ENCODE results near the gene MYO1D.
A peak's percentile ranks its signal among the peaks of the same experiment; 100 is the strongest.

The MYO1D gene

DNA sequence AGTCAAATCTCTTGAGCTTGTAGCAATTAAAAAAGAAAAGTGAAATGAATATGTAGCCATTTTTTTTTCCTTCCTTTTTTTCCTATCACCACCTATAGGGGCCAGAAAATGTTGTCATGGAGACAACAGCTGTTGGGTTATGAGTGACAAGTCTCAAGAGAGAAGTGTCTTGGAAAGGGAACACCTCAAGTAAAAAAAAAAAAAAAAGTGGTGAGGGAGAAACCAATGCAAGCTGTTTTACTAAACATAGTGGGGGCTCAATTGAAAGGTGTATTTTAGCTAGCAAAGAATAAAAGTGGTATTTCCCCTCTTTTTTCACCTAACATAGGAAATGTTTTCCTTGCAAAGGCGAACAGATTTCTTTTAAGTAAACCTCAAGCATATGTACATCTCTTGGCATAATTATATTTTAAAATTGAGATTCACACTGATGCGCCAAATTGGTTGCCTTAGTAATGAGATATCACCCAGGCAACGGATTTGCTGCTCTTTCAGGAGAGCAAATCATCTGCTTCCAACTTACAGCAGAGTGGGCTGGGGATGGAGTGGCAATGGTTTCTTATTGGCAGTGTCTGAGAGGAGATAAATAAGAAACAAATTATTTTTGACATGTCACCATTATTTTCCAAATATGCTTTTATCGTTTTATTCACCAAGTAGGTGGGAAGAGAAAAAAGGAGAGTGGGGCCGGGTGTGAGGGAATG is 183.6 kb downstream of the MYO1D start:
- no peak for DNase-seq (ENCODE audit: low spot score in 2 of 2)
- Mint-ChIP-seq H3K27me3 (no peaks in the 10 kb centered on the region), H3K36me3 (peaks cover 6% of the 10 kb centered on the region), H3K4me1 (peaks cover 5% of the 10 kb centered on the region), H3K9me3 (peaks cover 3% of the 10 kb centered on the region), H3K27ac (no peak overlapping the region), H3K4me3 (no peak overlapping the region)
- ATAC-seq (ENCODE audit: low read depth) = no peak

DNA sequence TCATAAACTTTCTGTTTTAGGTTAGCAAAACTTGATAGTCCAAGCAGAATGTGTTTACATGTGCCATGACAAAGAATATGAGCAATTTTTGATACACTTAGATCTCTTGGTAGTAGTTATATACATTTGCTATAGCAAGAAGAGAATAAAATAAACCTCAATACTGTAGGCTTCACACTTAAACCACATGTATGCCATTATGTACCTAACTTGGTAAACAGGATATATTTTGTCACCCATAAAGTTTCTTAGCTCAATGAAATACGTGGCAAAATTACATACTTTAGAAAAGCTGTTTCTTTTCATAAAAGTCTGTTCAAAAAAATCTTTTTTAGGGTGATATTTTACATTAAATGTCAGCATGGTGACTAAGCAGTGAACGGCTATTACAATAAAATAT is 184.7 kb downstream of the MYO1D start:
- Mint-ChIP-seq H3K9me3 (peaks cover 3% of the 10 kb centered on the region), H3K4me1 (peaks cover 7% of the 10 kb centered on the region), H3K36me3 (peaks cover 6% of the 10 kb centered on the region), H3K4me3 (no peak overlapping the region), H3K27ac (no peak overlapping the region), H3K27me3 (no peaks in the 10 kb centered on the region)
- ATAC-seq (ENCODE audit: low read depth) (no peak), DNase-seq (ENCODE audit: low spot score in 2 of 2) (no peak)

DNA sequence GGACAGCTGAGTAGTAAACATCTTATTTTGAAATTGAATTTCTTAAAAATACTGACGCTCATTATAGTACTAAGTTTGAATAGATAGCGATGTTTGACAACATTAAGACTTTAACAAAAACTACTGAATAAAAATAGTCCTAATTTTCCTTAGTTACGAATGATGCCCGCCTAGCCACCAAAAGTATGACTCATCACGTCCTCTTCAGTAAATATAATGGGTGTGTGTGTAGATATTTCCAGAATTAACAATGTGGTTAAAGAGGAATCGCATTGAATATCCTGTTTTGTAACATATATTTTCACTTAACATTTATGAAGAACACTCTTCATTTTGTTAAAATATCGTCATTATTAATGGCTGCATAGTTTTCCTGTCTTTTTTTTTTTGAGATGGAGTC is 187.6 kb downstream of the MYO1D start:
- H3K4me1 Mint-ChIP-seq = peaks cover 7% of the 10 kb centered on the region
- H3K9me3 Mint-ChIP-seq = no peaks in the 10 kb centered on the region
- DNase-seq (ENCODE audit: low spot score in 2 of 2) (no peak), ATAC-seq (ENCODE audit: low read depth) (no peak)
- no peaks in the 10 kb centered on the region for H3K27me3 Mint-ChIP-seq
- H3K4me3 Mint-ChIP-seq = no peak overlapping the region
- peaks cover 9% of the 10 kb centered on the region for H3K36me3 Mint-ChIP-seq
- H3K27ac Mint-ChIP-seq = no peak overlapping the region

DNA sequence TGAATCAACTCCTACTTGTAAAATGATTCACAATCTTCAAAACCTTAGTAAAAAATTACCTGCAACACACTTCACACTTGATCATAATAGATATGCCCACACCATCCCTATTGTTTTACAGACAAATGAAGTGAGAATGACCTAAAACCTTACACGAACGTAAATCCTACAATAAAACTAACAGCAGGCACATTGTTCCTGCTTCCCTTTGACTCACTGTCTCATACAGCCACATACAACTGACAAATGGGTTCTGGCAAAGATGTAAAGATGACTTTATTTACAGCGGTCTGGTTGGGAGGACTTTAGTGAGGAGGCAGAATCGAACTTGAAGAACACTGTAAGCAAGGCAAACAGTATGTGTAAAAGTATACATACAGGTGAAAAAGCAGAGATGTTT is 188.7 kb downstream of the MYO1D start:
- Mint-ChIP-seq H3K27ac (no peak overlapping the region), H3K27me3 (no peaks in the 10 kb centered on the region), H3K4me3 (no peak overlapping the region), H3K9me3 (no peaks in the 10 kb centered on the region), H3K4me1 (peaks cover 7% of the 10 kb centered on the region), H3K36me3 (peaks cover 9% of the 10 kb centered on the region)
- DNase-seq (ENCODE audit: low spot score in 2 of 2) = no peak
- no peak for ATAC-seq (ENCODE audit: low read depth)

DNA sequence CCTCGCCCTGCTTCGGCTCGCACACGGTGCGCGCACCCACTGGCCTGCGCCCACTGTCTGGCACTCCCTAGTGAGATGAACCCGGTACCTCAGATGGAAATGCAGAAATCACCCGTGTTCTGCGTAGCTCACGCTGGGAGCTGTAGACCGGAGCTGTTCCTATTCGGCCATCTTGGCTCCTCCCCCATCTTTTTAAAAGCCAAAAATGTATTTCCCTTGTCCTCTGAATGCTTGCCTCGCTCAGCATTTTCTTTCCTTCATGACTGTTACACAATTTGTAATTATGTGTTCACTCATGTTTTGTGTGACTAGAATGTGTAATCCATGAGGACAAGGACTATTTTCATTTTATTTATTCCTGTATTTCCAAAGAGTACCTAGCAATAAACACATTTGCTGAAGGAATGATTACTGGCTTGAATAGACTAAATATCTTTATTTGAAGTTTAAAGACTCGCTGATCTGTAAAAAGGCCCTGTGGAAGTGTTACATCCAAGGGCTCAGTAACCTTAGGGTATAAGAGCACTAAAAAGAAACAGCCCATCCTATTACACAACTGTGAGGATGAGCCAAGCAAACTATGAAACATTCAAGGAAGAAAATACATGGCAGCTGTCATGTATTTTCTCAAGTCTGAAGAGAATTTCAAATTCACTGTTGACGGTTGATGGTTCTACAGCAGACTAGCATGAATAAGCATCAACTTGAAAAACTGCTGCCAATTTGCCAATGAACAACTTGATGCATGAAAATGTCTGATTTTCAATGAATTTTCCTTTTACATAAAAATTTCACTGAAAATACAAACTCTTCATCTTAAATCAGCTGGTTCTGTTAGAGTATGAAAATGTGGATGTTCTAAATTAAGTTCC is 192.6 kb downstream of the MYO1D start:
- Mint-ChIP-seq H3K27ac (no peak overlapping the region), H3K36me3 (peaks cover 12% of the 10 kb centered on the region), H3K4me1 (peaks cover 7% of the 10 kb centered on the region), H3K9me3 (peaks cover 2% of the 10 kb centered on the region), H3K4me3 (no peak overlapping the region), H3K27me3 (no peaks in the 10 kb centered on the region)
- DNase-seq (ENCODE audit: low spot score in 2 of 2) (no peak), ATAC-seq (ENCODE audit: low read depth) (no peak)

DNA sequence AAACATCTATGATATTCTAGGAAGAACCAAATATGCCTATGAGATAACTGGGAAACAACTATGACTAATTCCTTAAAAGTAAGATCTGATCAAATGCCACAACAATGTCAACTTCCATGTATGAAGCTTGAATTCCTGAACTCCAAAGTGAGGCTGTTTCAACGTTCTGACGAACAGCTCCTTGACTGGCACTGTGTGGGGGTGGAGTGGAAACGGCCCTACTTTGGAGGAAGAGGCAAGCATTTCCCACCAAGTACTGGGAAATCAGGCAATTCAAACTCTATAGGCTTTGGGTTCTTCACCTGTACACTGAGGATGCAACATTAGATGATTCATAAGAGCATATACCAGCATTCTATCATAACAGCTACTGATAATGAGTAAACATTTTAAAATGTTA is 203.0 kb downstream of the MYO1D start:
- H3K4me1 Mint-ChIP-seq = no peaks in the 10 kb centered on the region
- ATAC-seq (ENCODE audit: low read depth) = no peak
- H3K36me3 Mint-ChIP-seq = peaks cover 10% of the 10 kb centered on the region
- H3K9me3 Mint-ChIP-seq = no peaks in the 10 kb centered on the region
- H3K27me3 Mint-ChIP-seq = no peaks in the 10 kb centered on the region
- no peak overlapping the region for H3K4me3 Mint-ChIP-seq
- DNase-seq (ENCODE audit: low spot score in 2 of 2) = no peak
- H3K27ac Mint-ChIP-seq = no peak overlapping the region

DNA sequence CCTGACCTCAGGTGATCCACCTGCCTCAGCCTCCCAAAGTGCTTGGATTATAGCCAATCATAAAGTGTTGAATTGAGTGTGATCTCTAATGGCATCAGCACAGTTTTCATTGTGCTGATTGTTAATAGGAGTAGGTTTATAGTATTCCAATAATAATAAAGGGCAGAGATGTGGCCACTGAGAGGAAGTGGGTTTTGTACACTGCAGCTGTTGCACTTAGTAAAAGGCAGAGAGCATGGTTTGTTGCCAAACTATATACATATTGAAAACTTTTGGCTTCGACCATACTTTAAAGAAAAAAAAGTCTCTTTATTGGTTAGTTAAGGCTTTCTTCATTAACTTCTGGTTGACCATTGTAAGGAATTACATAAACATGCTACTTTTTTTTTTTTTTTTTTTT is 204.2 kb downstream of the MYO1D start:
- no peak for DNase-seq (ENCODE audit: low spot score in 2 of 2)
- Mint-ChIP-seq H3K27me3 (no peaks in the 10 kb centered on the region), H3K36me3 (peaks cover 10% of the 10 kb centered on the region), H3K4me3 (no peak overlapping the region), H3K9me3 (no peaks in the 10 kb centered on the region), H3K4me1 (no peaks in the 10 kb centered on the region), H3K27ac (no peak overlapping the region)
- no peak for ATAC-seq (ENCODE audit: low read depth)

DNA sequence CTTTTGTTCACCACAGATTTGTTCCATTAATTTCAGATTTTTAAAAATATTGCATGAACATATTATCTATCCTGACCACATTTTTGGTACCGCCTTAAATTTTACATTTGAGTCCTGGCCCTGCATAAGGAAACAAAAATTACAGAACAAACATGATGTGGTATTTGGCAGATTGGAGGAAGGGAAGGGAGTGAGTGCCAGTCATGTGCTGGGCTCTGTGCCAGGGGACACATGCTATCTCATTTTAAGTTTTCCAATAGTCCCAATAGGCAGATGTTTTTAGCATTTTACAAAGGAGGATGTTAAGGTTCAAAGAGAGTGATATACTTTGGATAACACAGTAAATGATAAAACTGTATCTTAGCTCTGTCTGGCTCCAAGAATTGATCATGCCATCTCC is 205.0 kb downstream of the MYO1D start:
- Mint-ChIP-seq H3K4me1 (no peaks in the 10 kb centered on the region), H3K27me3 (no peaks in the 10 kb centered on the region), H3K27ac (no peak overlapping the region), H3K36me3 (peaks cover 10% of the 10 kb centered on the region), H3K9me3 (no peaks in the 10 kb centered on the region), H3K4me3 (no peak overlapping the region)
- DNase-seq (ENCODE audit: low spot score in 2 of 2) = no peak
- no peak for ATAC-seq (ENCODE audit: low read depth)

DNA sequence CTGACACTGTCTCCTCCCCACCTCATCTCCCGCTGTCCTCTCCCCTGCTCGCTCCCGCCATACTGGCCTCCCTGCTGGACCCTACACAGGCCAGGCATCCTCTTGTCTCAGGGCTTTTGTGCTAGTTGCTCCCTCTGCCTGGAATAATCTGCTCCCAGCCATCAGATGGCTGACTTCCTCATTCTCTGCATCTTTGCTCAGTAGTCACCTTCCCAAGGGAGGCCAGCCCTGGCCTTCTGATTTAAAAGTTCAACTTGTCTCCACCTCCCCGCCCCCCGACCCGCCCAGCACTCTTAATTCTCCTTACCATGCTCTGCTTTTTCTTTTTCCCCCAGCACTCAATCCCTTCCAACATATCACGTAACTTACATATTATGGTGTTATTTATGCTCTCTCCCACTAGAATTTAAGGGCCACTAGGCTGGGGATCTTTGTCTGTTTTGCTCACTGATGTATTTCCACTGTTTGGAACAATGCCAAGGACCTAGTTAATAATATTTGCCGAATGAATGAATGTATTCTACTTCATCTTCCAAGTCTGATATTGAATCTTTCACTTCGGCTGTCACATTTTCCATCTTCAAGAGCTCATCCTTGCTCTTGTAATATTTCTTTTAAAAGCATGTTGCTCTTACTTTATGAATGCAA is 211.9 kb downstream of the MYO1D start:
- Mint-ChIP-seq H3K4me1 (no peaks in the 10 kb centered on the region), H3K36me3 (peaks cover 2% of the 10 kb centered on the region), H3K4me3 (no peak overlapping the region), H3K9me3 (no peaks in the 10 kb centered on the region), H3K27me3 (no peaks in the 10 kb centered on the region), H3K27ac (no peak overlapping the region)
- no peak for ATAC-seq (ENCODE audit: low read depth)
- no peak for DNase-seq (ENCODE audit: low spot score in 2 of 2)

DNA sequence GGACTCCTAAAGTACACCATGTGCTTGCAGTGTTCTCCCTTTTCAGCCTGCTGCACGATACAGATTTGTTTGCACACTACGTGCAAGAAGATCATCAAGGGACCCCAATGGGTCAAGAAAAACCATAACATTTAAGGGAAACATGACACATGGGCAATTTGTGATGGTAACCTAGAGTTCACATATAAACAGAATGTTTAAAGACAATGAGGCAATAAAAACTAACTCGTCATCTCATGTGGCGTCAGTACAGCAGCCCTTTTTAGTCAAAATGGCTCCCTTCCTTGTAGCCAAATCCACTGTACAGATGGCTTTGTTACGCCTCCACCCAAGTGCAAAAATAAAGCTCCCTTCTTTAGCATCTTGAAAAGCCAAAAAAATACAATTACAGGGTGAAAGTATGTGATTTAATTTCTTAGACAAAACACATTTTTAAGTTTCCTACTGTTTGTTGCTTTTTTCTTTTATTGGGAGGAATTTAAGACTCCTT is 216.4 kb downstream of the MYO1D start:
- ATAC-seq (ENCODE audit: low read depth) (no peak), DNase-seq (ENCODE audit: low spot score in 2 of 2) (no peak)
- H3K9me3 Mint-ChIP-seq = no peaks in the 10 kb centered on the region
- peaks cover 3% of the 10 kb centered on the region for H3K4me1 Mint-ChIP-seq
- H3K27ac Mint-ChIP-seq = no peak overlapping the region
- H3K27me3 Mint-ChIP-seq = no peaks in the 10 kb centered on the region
- H3K36me3 Mint-ChIP-seq = peaks cover 11% of the 10 kb centered on the region
- H3K4me3 Mint-ChIP-seq = no peak overlapping the region

DNA sequence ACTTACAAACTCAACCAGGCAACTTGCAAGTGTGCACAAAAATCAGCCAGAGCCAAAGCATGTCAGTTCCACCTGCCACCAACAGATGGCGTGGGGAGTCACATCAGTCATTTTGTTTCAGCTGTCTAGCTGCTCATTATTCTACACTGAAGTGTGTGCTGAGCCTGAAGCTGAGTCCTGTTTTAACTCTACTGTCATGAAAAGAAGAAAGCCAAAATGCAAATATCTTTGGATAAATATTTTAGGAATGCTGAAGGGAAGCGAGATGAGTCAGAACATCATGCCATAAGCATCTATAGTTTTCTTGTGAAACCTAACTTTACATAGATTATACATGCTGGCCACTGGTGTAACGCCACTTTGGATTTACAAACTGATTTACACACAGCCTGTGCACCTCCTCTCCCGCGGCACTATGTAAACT is 217.5 kb downstream of the MYO1D start:
- H3K9me3 Mint-ChIP-seq = no peaks in the 10 kb centered on the region
- ATAC-seq (ENCODE audit: low read depth) = peak; percentile 60
- H3K36me3 Mint-ChIP-seq = peaks cover 16% of the 10 kb centered on the region
- H3K4me3 Mint-ChIP-seq = no peak overlapping the region
- DNase-seq (ENCODE audit: low spot score in 2 of 2) = peak; percentile 52 to 64
- peaks cover 3% of the 10 kb centered on the region for H3K4me1 Mint-ChIP-seq
- H3K27ac Mint-ChIP-seq = no peak overlapping the region
- no peaks in the 10 kb centered on the region for H3K27me3 Mint-ChIP-seq

DNA sequence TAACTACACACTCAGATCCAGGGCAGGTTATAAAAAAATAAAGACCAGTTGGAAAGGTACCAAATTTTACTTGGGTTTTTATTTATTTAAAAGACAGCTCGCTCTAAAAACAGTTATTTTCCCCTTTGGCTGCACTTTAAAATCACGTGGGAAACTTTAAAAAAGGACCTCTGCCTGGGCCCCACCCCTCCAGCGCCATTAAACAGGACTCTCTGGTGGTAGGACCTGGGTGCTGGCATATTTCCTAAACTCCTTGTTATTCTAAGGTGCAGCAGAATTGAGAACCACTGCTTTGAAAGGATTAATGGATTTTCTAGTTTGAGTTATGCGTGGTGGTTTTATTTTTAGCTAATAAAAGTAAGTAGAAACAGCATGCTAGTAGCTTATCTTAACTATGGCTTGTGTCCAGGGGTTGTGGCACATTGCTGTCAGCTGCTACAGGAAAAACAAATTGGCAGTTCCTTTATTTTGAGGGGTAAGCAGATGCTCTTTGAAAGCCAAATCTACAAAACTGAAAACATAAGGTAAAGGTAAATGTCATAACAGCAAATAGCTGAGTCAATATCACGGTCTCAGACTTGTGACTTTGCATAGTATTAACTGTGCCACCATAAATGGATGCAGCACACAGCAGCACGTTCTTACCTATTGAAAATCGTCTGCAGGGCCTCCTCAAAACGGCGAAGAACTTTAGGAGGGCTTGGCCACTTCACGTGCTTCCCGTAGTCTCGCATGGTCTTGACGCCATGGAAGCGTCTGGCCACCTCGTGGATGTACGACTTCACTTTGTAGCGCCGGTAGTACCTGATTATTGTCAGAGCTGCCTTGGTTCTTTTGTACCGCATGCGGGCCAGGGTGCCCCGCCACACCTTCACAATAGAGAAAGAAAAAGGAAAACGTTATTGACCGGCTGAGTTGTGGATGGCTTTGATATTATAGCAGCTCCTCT is 218.2 kb downstream of the MYO1D start:
- H3K27me3 Mint-ChIP-seq = no peaks in the 10 kb centered on the region
- no peak overlapping the region for H3K4me3 Mint-ChIP-seq
- DNase-seq (ENCODE audit: low spot score in 2 of 2) (no peak), ATAC-seq (ENCODE audit: low read depth) (no peak)
- H3K27ac Mint-ChIP-seq = no peak overlapping the region
- peaks cover 3% of the 10 kb centered on the region for H3K4me1 Mint-ChIP-seq
- H3K9me3 Mint-ChIP-seq = no peaks in the 10 kb centered on the region
- H3K36me3 Mint-ChIP-seq = peaks cover 17% of the 10 kb centered on the region

DNA sequence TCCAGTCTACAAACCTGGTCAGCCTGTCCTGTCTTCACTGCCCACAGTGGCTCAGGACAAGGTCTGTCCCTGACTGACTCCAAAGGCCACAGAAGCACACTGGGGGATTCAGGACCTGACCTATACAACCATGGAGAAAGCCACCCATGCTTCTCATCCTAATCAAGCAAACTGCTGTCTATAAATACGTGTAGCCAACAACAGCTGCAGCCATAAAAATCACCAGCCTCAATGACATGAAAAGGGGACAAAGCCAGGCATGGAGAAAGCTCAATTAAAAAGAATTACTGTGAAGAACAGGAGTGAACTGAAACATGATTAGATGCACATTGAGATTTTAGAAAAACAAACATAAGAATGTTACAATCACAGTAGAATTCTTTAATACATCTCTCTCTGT is 220.0 kb downstream of the MYO1D start:
- Mint-ChIP-seq H3K9me3 (no peaks in the 10 kb centered on the region), H3K27me3 (no peaks in the 10 kb centered on the region), H3K27ac (no peak overlapping the region), H3K4me3 (no peak overlapping the region), H3K4me1 (peaks cover 3% of the 10 kb centered on the region), H3K36me3 (peaks cover 23% of the 10 kb centered on the region)
- DNase-seq (ENCODE audit: low spot score in 2 of 2) (no peak), ATAC-seq (ENCODE audit: low read depth) (no peak)
